HFF-Myc (cell line): Measurements from ENCODE around the gene FASN.
"Not testable (repeated sequence)": the region's sequence is repeated elsewhere in the genome, so short reads cannot be mapped to it uniquely, and the experiment has no call there.

Experiments used
- DNase-seq: peaks from one replicate; pipeline ENCODE4 v3.0.0-alpha.2; 2011; ENCODE audit warnings: low read depth; ENCODE audit errors: extremely low read depth
- H3K4me3 ChIP-seq: replicated peaks from 2 replicates; pipeline ENCODE4 v1.5.1; 2011; ENCODE audit warnings: low read depth, mild to moderate bottlenecking, control low read depth, low read length
- TF ChIP-seq, protein P1 (sequence below): IDR thresholded peaks from 2 replicates; pipeline ENCODE4 v1.5.1; 2012; ENCODE audit warnings: mild to moderate bottlenecking, low read depth, low read length, control low read depth; ENCODE audit errors: missing control alignments

Gene FASN

GRCh38 chr17:82041144-82041814, 56.8 kb downstream of the FASN start:
- H3K4me3 ChIP-seq = no peak overlapping the region
- TF ChIP-seq, protein P1, sequence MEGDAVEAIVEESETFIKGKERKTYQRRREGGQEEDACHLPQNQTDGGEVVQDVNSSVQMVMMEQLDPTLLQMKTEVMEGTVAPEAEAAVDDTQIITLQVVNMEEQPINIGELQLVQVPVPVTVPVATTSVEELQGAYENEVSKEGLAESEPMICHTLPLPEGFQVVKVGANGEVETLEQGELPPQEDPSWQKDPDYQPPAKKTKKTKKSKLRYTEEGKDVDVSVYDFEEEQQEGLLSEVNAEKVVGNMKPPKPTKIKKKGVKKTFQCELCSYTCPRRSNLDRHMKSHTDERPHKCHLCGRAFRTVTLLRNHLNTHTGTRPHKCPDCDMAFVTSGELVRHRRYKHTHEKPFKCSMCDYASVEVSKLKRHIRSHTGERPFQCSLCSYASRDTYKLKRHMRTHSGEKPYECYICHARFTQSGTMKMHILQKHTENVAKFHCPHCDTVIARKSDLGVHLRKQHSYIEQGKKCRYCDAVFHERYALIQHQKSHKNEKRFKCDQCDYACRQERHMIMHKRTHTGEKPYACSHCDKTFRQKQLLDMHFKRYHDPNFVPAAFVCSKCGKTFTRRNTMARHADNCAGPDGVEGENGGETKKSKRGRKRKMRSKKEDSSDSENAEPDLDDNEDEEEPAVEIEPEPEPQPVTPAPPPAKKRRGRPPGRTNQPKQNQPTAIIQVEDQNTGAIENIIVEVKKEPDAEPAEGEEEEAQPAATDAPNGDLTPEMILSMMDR = no peak
- no peak for DNase-seq

- DNase-seq = no peak
- H3K4me3 ChIP-seq = no peak overlapping the region
- TF ChIP-seq, protein P1 = no peak
These were observed 58.2 kb downstream of the FASN start for GRCh38 chr17:82039695-82040299.

DNA sequence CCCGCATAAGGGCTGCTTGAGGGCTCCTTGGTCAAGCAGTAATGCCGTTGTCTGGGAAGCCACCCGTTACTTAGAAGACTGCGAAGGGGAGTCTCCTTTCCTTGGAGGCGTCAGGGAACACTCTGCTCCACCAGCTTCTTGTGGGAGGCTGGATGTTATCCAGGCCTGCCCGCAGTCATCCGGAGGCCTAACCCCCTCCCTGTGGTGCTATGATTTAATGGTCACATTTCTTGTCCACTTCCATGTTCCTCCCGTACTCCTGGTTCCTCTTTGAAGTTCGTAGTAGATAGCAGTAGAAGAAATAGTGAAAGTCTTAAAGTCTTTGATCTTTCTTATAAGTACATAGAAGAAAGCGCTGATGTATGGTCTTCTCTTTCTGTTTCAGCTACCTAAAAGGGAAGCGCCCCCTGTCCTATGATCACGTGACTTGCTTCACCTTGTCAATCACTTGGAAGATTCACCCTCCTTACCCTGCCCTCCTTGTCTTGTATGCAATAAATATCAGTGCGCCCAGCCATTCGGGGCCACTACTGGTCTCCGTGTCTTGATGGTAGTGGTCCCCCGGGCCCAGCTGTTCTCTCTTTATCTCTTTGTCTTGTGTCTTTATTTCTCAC, 59.1 kb downstream of the FASN start:
- not testable (repeated sequence) for DNase-seq, H3K4me3 ChIP-seq

GRCh38 chr17:82037889-82038195, 60.2 kb downstream of the FASN start:
- H3K4me3 ChIP-seq = peak overlapping the region; percentile 78; the same call in 1 of the 2 replicates
- TF ChIP-seq, protein P1 = no peak
- DNase-seq = no peak

GRCh38 chr17:82037092-82037888, 60.7 kb downstream of the FASN start, which contains the start of gene DCXR:
Gene DCXR (minus strand): TSS chr17:82037697. CDS start chr17:82037682, 15 bp downstream.
- TF ChIP-seq, protein P1 = peak; percentile 67
- DNase-seq = peak; percentile 72
- peak within 1 kb of the TSS; percentile 78 for H3K4me3 ChIP-seq

GRCh38 chr17:82036634-82037091, 61.4 kb downstream of the FASN start:
- peak overlapping the region; percentile 78 for H3K4me3 ChIP-seq
- TF ChIP-seq, protein P1 = no peak
- no peak for DNase-seq
